ENCODE measurements around the gene PABPN1. TPM values are rescaled to one million over a fixed set of nuclear protein-coding genes. Genes with fewer than 3 reads are reported as not detected.
A peak's percentile ranks its signal among the peaks of the same experiment; 100 is the strongest.
"Not testable (repeated sequence)": the region's sequence is repeated elsewhere in the genome, so short reads cannot be mapped to it uniquely, and the experiment has no call there.

Gene PABPN1, protein sequence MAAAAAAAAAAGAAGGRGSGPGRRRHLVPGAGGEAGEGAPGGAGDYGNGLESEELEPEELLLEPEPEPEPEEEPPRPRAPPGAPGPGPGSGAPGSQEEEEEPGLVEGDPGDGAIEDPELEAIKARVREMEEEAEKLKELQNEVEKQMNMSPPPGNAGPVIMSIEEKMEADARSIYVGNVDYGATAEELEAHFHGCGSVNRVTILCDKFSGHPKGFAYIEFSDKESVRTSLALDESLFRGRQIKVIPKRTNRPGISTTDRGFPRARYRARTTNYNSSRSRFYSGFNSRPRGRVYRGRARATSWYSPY
- total RNA-seq = 241 and 259 TPM in 2 replicates

DNA sequence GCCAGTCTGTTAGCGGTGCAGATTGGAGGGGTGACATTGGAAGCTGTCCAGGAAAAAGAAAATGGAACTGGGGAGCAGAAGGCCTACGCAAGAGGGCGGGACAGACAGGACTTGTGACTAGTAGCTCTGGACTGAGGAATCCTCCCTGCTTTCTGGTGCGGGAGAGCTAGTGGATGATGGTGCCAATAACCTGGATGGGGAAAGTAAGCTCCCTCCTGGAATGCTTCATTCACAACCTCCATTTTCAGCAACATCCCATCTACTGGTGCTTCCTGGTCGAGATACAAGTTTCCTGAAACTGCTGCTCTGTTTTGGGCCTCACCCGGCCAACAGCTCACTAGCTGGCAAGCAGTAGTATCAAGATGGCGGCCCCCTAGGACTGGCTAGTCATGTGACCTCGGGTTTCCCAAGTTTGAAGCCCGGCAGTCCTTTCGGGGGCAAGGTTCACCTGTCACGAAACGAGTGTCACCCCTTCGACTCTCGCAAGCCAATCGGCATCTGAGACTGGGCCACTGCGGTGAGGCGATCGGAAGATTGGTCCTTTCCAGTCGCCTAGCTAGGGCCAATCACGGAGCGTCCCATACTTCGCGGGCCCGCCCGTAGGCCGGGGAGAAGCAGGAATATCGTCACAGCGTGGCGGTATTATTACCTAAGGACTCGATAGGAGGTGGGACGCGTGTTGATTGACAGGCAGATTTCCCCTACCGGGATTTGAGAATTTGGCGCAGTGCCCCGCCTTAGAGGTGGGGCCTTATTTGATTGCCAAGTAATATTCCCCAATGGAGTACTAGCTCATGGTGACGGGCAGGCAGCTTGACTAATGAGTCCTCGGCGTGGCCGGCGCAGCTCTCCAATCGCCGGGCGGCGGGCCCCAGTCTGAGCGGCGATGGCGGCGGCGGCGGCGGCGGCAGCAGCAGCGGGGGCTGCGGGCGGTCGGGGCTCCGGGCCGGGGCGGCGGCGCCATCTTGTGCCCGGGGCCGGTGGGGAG lies at the start of gene PABPN1:
PABPN1 (plus strand) TSS at position 874 of the 988 bp plus-strand sequence; CDS start at position 887, 13 bp downstream.
- intact Hi-C loops (cut with micrococcal nuclease) = loop anchor here (1.0 to 10.0 kb wide), 7 partner anchors 20 to 794 kb away; partner anchors contain the start of genes ACIN1, C14orf119, DCAF11 and HOMEZ
- no peaks in the 10 kb centered on the region for H3K27me3 Mint-ChIP-seq (ENCODE audit: low read depth)
- H3K4me3 Mint-ChIP-seq (ENCODE audit: low read depth) = peak within 1 kb of the TSS; percentile 88
- H3K4me1 Mint-ChIP-seq (ENCODE audit: low read depth) = peaks cover 23% of the 10 kb centered on the region
- H3K27ac Mint-ChIP-seq = peak within 1 kb of the TSS; percentile 86
- peak; percentile 98 for DNase-seq (ENCODE audit: low spot score)
- H3K36me3 Mint-ChIP-seq (ENCODE audit: low read depth) = peaks cover 49% of the 10 kb centered on the region
- no peaks in the 10 kb centered on the region for H3K9me3 Mint-ChIP-seq

DNA sequence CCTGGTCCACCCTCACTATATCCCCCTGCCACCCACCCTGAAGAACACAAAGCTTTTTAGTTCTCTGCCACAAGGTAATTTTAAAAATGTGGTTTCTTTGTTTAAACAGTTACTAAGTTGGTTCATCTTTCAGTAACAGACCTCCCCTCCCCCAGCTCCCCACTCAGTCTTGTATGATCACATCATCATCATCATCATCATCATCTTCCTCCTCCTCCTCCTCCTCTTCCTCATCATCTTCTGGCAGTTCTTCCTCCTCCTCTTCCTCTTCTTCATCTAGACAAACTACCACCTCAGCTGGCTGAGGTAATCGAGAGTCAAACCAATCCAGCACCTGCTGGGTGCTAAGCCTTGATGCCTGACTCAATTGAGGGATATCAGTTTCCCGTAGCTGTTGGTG lies 45.8 kb upstream of the PABPN1 start:
- Mint-ChIP-seq H3K4me3 (ENCODE audit: low read depth) (no peak overlapping the region), H3K4me1 (ENCODE audit: low read depth) (no peaks in the 10 kb centered on the region), H3K27me3 (ENCODE audit: low read depth) (no peaks in the 10 kb centered on the region), H3K36me3 (ENCODE audit: low read depth) (peaks cover 7% of the 10 kb centered on the region), H3K27ac (no peak overlapping the region), H3K9me3 (no peaks in the 10 kb centered on the region)
- intact Hi-C loops (cut with micrococcal nuclease) = no loop called here
- no peak for DNase-seq (ENCODE audit: low spot score)

DNA sequence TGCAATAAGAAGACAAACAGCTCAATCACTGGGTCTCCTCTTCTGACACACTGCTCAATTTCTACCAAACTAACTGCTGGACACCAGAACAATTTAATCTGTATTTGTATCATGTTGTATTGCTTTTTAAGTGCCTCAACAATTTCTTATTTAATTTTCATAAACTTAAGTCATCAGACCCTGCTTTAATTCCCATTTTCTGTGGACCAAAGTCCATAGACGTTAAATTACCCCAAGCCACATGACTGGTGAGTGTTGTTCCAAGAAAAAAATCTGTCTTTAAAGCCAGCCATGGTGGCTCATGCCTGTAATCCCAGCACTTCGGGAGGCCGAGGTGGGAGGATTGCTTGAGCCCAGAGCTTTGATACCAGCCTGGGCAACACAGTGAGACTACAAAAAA lies 44.1 kb upstream of the PABPN1 start:
- DNase-seq (ENCODE audit: low spot score) = no peak
- intact Hi-C loops (cut with micrococcal nuclease) = no loop called here
- H3K36me3 Mint-ChIP-seq (ENCODE audit: low read depth) = peaks cover 7% of the 10 kb centered on the region
- H3K9me3 Mint-ChIP-seq = no peaks in the 10 kb centered on the region
- no peaks in the 10 kb centered on the region for H3K27me3 Mint-ChIP-seq (ENCODE audit: low read depth)
- no peak overlapping the region for H3K27ac Mint-ChIP-seq
- H3K4me1 Mint-ChIP-seq (ENCODE audit: low read depth) = peaks cover 1% of the 10 kb centered on the region
- H3K4me3 Mint-ChIP-seq (ENCODE audit: low read depth) = no peak overlapping the region

DNA sequence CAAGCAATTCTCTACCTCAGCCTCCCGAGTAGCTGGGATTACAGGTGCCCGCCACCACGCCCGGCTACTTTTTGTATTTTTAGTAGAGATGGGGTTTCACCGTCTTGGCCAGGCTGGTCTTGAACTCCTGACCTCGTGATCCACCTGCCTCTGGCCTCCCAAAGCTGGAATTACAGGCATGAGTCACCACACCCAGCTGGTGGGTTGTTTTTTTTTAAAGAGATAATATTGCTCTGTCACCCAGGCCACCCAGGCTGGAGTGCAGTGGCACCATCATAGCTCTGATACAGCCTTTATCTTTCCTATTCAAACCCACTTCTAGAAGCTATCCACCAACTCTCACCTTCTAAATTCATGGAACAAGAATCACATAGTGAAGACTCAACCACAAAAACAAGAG lies 43.3 kb upstream of the PABPN1 start:
- intact Hi-C loops (cut with micrococcal nuclease); DNase-seq (ENCODE audit: low spot score); H3K4me1 Mint-ChIP-seq (ENCODE audit: low read depth); H3K27ac Mint-ChIP-seq; H3K9me3 Mint-ChIP-seq; H3K27me3 Mint-ChIP-seq (ENCODE audit: low read depth); H3K36me3 Mint-ChIP-seq (ENCODE audit: low read depth); H3K4me3 Mint-ChIP-seq (ENCODE audit: low read depth): not testable (repeated sequence)

DNA sequence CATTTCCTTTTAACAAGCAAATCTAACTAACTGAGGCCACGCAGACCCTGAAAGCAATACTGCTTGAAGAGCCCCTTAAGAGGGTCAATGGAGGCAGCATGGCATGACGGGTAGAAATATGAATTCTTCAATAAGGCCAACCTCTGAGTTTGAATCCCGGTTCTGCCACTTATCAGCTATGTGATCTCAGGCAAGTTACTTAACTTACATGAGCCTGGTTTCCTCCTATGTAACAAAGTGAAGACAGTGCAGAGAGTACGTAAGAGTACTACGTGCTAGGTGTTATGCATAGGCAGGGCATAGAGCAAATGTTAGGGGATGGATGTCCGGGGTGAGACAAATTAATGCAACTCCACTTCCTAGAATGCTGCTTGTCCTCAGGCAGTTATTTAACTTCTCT lies 40.0 kb upstream of the PABPN1 start:
- DNase-seq (ENCODE audit: low spot score) = no peak
- no peak overlapping the region for H3K27ac Mint-ChIP-seq
- H3K4me1 Mint-ChIP-seq (ENCODE audit: low read depth) = peaks cover 16% of the 10 kb centered on the region
- no peak overlapping the region for H3K4me3 Mint-ChIP-seq (ENCODE audit: low read depth)
- peaks cover 19% of the 10 kb centered on the region for H3K36me3 Mint-ChIP-seq (ENCODE audit: low read depth)
- intact Hi-C loops (cut with micrococcal nuclease) = no loop called here
- no peaks in the 10 kb centered on the region for H3K9me3 Mint-ChIP-seq
- no peaks in the 10 kb centered on the region for H3K27me3 Mint-ChIP-seq (ENCODE audit: low read depth)

DNA sequence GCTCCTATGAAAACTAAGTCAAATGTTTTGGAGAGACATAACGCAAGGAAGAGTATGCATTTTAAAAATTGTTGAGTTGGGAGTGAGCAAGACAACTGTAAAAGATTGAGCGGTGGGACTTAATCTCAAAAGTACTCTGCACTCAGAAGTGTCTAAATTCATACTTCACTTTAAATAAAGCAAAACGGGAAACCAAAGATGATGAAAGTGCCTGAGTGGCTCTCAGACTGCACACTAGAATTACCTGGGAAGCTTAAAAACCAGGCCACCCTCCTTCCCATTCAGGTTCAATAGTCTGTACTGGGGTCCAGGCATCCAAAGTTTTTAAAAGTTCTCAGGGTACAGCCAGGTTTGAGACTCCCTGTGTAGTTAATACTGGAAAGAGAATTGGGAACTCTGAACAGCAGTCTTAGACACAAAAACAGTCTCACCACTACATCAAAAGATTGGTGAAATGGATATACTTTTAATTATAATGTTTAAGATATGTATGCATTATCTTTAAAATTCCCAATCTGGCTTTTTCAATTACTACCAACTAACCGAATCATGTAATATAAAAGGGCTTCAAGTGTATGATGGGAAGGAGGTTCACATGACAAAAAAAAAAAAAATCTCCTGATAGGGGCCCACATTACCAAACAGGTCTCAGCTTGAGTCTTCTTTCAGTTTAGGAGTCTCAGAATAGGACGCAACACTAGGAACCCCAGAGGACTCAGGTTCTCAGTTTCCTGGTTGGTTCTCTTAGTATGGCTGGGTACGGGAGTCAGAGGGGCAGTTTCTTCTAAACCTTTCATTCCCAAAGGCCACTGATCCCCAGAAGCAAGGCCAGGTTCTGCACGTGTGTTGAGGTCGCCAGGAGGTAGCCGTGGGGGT lies 36.4 kb upstream of the PABPN1 start:
- Mint-ChIP-seq H3K9me3 (no peaks in the 10 kb centered on the region), H3K4me3 (ENCODE audit: low read depth) (peak overlapping the region; percentile 95), H3K4me1 (ENCODE audit: low read depth) (peaks cover 23% of the 10 kb centered on the region), H3K27me3 (ENCODE audit: low read depth) (no peaks in the 10 kb centered on the region), H3K27ac (peak overlapping the region; percentile 93), H3K36me3 (ENCODE audit: low read depth) (peaks cover 15% of the 10 kb centered on the region)
- DNase-seq (ENCODE audit: low spot score) = no peak
- intact Hi-C loops (cut with micrococcal nuclease) = no loop called here

DNA sequence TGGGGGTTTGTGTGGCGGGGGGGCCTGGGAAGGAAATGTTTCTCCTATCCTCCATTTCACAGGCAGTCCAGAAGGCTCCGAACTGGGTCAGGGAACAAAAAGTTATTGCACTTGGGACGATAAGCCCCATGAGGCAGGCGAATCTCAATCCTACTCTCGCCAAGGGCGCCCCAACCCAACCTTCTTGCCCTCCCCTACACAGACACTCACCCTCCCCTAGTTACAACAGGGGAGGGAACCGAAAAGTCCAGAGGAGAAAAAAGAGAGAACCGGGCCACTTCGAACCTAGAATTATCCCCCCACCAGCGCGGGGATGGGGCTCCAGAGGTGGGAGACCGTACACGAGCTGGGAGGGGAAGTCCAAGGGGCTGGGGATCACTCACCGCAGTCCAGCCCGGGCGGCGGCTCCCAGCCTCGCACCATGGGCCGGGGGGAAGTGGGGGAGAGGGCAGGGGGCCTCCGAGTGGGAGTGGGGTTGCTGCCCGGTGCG lies 35.7 kb upstream of the PABPN1 start:
- Mint-ChIP-seq H3K4me3 (ENCODE audit: low read depth) (peak overlapping the region; percentile 95), H3K4me1 (ENCODE audit: low read depth) (peaks cover 23% of the 10 kb centered on the region), H3K27ac (peak overlapping the region; percentile 93), H3K9me3 (no peaks in the 10 kb centered on the region), H3K27me3 (ENCODE audit: low read depth) (no peaks in the 10 kb centered on the region), H3K36me3 (ENCODE audit: low read depth) (peaks cover 15% of the 10 kb centered on the region)
- intact Hi-C loops (cut with micrococcal nuclease) = loop anchor here (1.0 kb wide), 3 partner anchors 10 to 36 kb away; partner anchors contain the start of gene PABPN1
- DNase-seq (ENCODE audit: low spot score) = no peak

DNA sequence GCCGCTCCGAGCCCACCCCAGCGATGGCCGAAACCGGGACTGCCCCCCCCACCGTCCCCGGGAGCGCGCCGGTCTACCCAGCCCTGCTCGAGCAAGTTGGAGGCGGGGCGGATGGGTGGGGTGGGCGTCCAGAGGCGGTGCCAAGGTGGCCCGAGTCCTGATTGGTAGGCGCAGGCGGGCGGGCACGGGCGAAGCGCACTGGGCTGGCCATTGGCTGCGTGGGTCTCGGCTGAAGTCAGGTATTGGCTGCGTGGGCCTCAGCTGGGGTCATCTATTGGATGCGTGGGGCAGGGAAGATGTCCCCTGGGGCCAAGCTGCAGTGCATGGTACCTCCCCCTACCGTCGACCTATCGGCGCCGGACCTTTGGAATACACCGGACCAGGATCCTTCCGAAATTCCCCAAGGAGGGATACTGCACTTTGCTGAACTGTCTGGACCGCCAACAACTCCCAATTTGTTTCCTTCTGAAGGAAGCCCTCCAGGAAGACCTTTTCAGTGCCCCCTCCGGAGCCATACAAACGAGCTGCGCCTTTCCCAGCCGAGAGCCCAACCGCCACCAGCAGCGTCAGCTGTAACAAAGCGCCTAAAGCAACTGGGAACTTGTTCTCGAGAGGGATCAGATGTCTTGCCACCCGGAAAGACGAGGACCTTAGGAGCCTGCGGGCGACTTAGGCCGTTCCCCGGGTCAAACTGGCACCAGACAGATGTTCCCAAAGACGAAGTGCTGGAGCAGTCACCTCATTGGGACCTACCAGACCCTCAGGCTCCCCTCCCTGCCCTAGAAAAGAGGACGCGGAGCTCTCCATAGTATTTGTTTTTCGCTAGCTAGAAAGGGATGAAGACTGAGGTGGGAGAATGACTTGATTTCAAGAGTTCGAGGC lies 35.0 kb upstream of the PABPN1 start, which contains the start of gene HOMEZ:
HOMEZ (minus strand) TSS at position 113 of the 882 bp plus-strand sequence. CDS start 180 bp downstream, outside the sequence.
- DNase-seq (ENCODE audit: low spot score) = peak; percentile 97
- peaks cover 23% of the 10 kb centered on the region for H3K4me1 Mint-ChIP-seq (ENCODE audit: low read depth)
- H3K27ac Mint-ChIP-seq = peak within 1 kb of the TSS; percentile 93
- H3K9me3 Mint-ChIP-seq = no peaks in the 10 kb centered on the region
- intact Hi-C loops (cut with micrococcal nuclease) = loop anchor here (1.0 kb wide), 3 partner anchors 9 to 35 kb away; partner anchors contain the start of gene PABPN1
- peaks cover 15% of the 10 kb centered on the region for H3K36me3 Mint-ChIP-seq (ENCODE audit: low read depth)
- H3K4me3 Mint-ChIP-seq (ENCODE audit: low read depth) = peak within 1 kb of the TSS; percentile 95
- H3K27me3 Mint-ChIP-seq (ENCODE audit: low read depth) = no peaks in the 10 kb centered on the region

DNA sequence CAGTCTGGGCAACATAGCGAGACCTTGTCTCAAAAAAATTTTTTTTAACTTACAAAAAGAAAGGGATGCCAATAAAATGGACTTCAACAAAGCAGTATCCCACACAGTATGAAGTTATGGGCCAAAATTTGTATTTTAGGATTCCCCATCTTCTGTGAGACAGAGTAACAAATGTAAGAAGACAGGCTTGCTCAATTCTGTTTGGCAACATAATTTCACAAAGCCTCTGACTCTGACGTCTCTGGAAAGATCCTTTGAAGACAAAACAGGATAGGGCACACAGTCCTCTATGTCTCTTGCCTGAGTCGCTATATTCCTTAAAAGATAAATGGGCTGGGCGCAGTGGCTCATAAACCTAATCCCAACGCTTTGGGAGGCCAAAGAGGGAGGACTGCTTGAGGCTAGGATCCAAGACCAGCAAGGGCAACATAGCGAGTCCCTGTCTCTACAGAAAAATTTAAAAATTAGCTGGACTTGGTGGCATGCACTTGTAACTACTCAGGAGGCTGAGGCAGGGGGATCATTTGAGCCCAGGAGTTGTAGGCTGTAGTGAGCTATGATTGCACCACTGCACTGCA lies 34.3 kb upstream of the PABPN1 start:
- peaks cover 22% of the 10 kb centered on the region for H3K4me1 Mint-ChIP-seq (ENCODE audit: low read depth)
- peaks cover 15% of the 10 kb centered on the region for H3K36me3 Mint-ChIP-seq (ENCODE audit: low read depth)
- no peak for DNase-seq (ENCODE audit: low spot score)
- intact Hi-C loops (cut with micrococcal nuclease) = loop anchor here (1.0 kb wide), 3 partner anchors 8 to 34 kb away; partner anchors contain the start of gene PABPN1
- H3K9me3 Mint-ChIP-seq = no peaks in the 10 kb centered on the region
- peak overlapping the region; percentile 95 for H3K4me3 Mint-ChIP-seq (ENCODE audit: low read depth)
- H3K27ac Mint-ChIP-seq = peak overlapping the region; percentile 91
- no peaks in the 10 kb centered on the region for H3K27me3 Mint-ChIP-seq (ENCODE audit: low read depth)

DNA sequence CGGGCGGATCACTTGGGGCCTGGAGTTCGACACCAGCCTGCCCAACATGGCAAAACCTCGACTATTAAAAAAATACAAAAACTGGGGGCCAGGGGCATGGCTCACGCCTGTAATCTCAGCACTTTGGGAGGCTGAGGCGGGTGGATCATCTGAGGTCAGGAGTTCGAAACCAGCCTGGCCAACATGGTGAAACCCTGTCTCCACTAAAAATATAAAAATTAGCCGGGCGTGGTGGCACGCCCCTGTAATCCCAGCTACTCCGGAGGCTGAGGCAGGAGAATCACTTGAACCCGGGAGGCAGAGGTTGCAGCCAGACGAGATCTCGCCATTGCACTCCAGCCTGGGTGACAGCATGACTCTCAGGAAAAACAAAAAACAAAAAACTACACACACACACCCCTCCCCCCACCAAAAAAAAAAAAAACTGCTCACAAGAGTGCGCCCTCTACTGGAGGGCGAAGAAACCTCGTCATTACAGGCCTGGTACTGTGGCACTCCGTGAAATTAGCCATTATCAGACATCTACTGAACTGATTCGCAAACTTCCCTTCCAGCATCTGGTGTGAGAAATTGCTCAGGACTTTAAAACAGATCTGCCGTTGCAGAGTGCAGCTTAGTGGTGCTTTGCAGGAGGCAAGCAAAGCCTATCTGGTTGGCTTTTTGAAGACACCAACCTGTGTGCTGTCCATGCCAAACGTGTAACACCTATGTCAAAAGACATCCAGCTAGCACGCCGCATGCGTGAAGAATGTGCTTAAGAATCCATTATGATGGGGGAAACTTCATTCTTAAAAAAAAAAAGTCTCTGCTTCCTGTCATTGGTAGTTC lies 26.3 kb upstream of the PABPN1 start:
- peaks cover 19% of the 10 kb centered on the region for H3K36me3 Mint-ChIP-seq (ENCODE audit: low read depth)
- intact Hi-C loops (cut with micrococcal nuclease) = loop anchor here (1.0 kb wide), 2 partner anchors 9 to 30 kb away; partner anchors contain the start of gene HOMEZ
- DNase-seq (ENCODE audit: low spot score) = peak; percentile 59
- H3K27me3 Mint-ChIP-seq (ENCODE audit: low read depth) = no peaks in the 10 kb centered on the region
- H3K4me3 Mint-ChIP-seq (ENCODE audit: low read depth) = no peak overlapping the region
- H3K4me1 Mint-ChIP-seq (ENCODE audit: low read depth) = peaks cover 11% of the 10 kb centered on the region
- H3K9me3 Mint-ChIP-seq = no peaks in the 10 kb centered on the region
- peak overlapping the region; percentile 40 for H3K27ac Mint-ChIP-seq

All from activated T-helper 2 cell treated with anti-CD3 and anti-CD28 coated beads, Interferon-gamma antibody, Interleukin-2, Interleukin-4, amounts not matched to agents 10 μg/mL and 5 μg/mL and 100 μg/mL, durations not matched to agents 14 hours and 24 hours and 36 hours (primary cell).